Activated CD8-positive, alpha-beta memory T cell treated with anti-CD3 and anti-CD28 coated beads for 4 hours (primary cell): ENCODE data around the gene INSC.

Experiments used
- DNase-seq, 2 donors: peaks; one replicate each; pipeline ENCODE4 v3.0.0-alpha.2; 2020; ENCODE audit warnings: low read depth in 2 of 2

Gene INSC

GRCh38 chr11:15288863-15289262 is 174.1 kb downstream of the INSC start:
- DNase-seq, result no peak

- DNase-seq, result no peak
Measured at GRCh38 chr11:15289723-15290122, 175.0 kb downstream of the INSC start.

DNA sequence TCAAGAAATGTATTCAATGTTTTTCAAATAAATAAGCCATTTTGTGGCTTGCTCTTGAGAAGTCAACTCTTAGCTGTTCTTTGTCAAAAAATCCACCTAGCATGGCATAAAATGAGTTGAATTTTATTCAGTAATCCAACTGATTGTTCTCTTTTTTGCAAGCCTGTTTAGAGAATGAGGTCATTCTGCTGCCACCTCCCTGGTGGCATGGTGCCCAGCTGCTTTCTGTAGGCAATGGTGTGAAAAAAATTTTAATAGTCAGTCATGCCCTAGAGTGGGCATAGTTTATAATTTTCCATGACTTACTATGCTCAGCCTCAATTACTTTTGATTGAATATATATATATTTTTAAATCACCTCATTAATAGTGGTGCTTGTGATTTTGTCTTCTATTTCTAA is 177.2 kb downstream of the INSC start:
- no peak for DNase-seq

GRCh38 chr11:15293975-15294620 is 179.4 kb downstream of the INSC start:
- no peak for DNase-seq

DNA sequence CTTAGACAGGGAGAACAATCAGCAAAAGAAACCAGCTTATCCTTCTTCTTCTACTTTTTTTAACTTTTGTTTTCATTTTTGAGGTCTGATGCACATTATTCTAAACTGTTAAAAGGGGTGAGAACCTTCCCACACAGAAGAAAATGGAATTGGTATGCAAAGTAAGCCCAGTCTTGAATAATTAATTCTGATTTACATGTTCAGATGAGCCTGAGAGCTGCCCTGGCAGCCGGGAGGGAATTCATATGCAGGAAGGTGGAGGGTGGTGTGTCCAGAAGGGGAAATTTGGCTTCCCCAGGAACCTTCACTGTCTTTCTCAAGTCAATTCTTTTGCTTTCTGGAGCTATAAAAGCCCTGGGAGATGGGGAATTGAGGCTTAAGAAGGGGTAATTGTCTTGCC is 181.0 kb downstream of the INSC start:
- no peak for DNase-seq
